ENCODE results near the gene PHPT1. TPM values are rescaled to one million over a fixed set of nuclear protein-coding genes. Genes with fewer than 3 reads are reported as not detected.
A peak's percentile ranks its signal among the peaks of the same experiment; 100 is the strongest.
"Not testable (repeated sequence)": the region's sequence is repeated elsewhere in the genome, so short reads cannot be mapped to it uniquely, and the experiment has no call there.

The PHPT1 gene
- total RNA-seq, 2 donors from 2014 or later, result 107 to 122 TPM

DNA sequence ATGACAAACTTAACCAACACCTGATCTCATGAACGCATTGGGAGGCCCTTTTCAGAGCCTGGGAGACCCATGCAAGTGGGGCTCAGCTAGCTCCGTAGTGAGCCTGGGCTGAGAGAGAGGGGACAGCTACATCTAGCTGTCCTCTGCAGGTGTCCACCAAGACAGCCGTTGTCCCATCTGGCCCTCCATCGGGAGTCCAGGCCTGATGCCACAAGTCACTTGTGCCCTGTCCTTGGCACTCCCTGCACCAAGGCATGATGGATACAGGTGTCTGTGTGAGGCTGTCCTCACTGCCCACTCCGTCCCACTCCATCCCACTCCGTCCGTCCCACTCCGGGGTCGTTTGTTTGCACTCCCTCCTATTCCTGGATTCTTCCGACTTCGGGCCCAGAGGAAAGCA is 19.4 kb downstream of the PHPT1 start:
- Mint-ChIP-seq H3K36me3 (ENCODE audit: low read depth) (peaks cover 27% of the 10 kb centered on the region), H3K9me3 (peaks cover 63% of the 10 kb centered on the region), H3K27ac (no peak overlapping the region), H3K27me3 (ENCODE audit: insufficient read depth) (no peaks in the 10 kb centered on the region), H3K4me3 (peak overlapping the region; percentile 19), H3K4me1 (peaks cover 3% of the 10 kb centered on the region)
- no peak overlapping the region for H3K4me3 ChIP-seq (ENCODE audit: low read length)
- 93 to 96% methylated on average over 10 to 11 of the region's 11 CpGs for WGBS, 2 experiments (ENCODE audit: insufficient coverage in 1 of 2, insufficient read length in 1 of 2)
- no peak overlapping the region for H3K27ac ChIP-seq (ENCODE audit: low read depth, low read length)
- no peak overlapping the region for H3K9ac ChIP-seq (ENCODE audit: extremely low read depth, low read length, poor library complexity, severe bottlenecking)
- DNase-seq, result no peak
- H3K9me3 ChIP-seq (ENCODE audit: control insufficient read depth, low read length), result peaks cover 43% of the 10 kb centered on the region
- H3K27me3 ChIP-seq (ENCODE audit: control insufficient read depth, insufficient read depth, low read length, poor library complexity, severe bottlenecking), result no peaks in the 10 kb centered on the region
- TF ChIP-seq, protein P1, sequence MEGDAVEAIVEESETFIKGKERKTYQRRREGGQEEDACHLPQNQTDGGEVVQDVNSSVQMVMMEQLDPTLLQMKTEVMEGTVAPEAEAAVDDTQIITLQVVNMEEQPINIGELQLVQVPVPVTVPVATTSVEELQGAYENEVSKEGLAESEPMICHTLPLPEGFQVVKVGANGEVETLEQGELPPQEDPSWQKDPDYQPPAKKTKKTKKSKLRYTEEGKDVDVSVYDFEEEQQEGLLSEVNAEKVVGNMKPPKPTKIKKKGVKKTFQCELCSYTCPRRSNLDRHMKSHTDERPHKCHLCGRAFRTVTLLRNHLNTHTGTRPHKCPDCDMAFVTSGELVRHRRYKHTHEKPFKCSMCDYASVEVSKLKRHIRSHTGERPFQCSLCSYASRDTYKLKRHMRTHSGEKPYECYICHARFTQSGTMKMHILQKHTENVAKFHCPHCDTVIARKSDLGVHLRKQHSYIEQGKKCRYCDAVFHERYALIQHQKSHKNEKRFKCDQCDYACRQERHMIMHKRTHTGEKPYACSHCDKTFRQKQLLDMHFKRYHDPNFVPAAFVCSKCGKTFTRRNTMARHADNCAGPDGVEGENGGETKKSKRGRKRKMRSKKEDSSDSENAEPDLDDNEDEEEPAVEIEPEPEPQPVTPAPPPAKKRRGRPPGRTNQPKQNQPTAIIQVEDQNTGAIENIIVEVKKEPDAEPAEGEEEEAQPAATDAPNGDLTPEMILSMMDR (conservative IDR thresholded peaks at IDR 0.05), result no peak
- H3K4me1 ChIP-seq (ENCODE audit: control insufficient read depth, insufficient read depth, low read length), result no peaks in the 10 kb centered on the region
- peaks cover 8% of the 10 kb centered on the region for H3K36me3 ChIP-seq (ENCODE audit: control insufficient read depth, insufficient read depth, low read length)

DNA sequence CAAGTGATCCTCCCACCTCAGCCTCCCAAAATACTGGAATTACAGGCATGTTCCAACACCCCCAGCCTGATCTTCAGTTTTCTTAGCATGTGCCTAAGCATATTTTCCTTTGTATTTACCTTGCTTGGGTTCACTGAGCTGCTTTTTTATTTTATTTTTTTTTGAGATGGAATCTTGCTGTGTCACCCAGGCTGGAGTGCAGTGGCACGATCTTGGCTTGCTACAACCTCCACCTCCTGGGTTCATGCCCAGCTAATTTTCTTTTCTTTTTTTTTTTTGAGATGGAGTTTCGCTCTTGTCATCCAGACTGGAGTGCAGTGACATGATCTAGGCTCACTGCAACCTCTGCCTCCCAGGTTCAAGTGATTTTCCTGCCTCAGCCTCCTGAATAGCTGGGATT is 20.4 kb downstream of the PHPT1 start:
- not testable (repeated sequence) for H3K9ac ChIP-seq (ENCODE audit: extremely low read depth, low read length, poor library complexity, severe bottlenecking); DNase-seq; H3K27ac ChIP-seq (ENCODE audit: low read depth, low read length); H3K4me3 Mint-ChIP-seq; H3K36me3 ChIP-seq (ENCODE audit: control insufficient read depth, insufficient read depth, low read length); H3K4me3 ChIP-seq (ENCODE audit: low read length); H3K27ac Mint-ChIP-seq; H3K4me1 Mint-ChIP-seq; H3K27me3 Mint-ChIP-seq (ENCODE audit: insufficient read depth); H3K27me3 ChIP-seq (ENCODE audit: control insufficient read depth, insufficient read depth, low read length, poor library complexity, severe bottlenecking); H3K4me1 ChIP-seq (ENCODE audit: control insufficient read depth, insufficient read depth, low read length)
- 90 to 92% methylated on average over 1 to 2 of the region's 2 CpGs for WGBS, 2 experiments (ENCODE audit: insufficient coverage in 1 of 2, insufficient read length in 1 of 2)
- H3K36me3 Mint-ChIP-seq (ENCODE audit: low read depth), result peaks cover 19% of the 10 kb centered on the region
- H3K9me3 ChIP-seq (ENCODE audit: control insufficient read depth, low read length), result peaks cover 43% of the 10 kb centered on the region
- peaks cover 67% of the 10 kb centered on the region for H3K9me3 Mint-ChIP-seq

DNA sequence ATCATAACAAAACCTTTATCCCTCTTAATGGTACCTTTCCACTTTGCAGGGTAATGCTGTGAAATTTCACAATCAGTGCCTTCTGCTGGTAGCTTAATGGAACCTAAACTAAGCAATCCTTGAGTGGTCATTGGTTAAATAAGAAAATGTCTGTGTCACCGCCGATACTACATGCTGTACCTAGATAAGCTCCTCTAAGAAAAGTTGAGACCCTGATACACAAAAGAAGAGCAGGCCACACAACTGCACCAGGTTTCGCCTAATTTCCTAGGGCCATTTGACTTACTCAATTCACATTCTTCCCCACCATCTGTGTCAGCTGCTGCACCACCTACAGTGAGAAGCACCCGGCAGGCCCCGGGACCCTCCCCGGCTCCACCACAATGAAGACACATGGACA is 25.9 kb downstream of the PHPT1 start:
- Histone ChIP-seq H3K9me3 (ENCODE audit: control insufficient read depth, low read length) (peaks cover 29% of the 10 kb centered on the region), H3K36me3 (ENCODE audit: control insufficient read depth, insufficient read depth, low read length) (no peaks in the 10 kb centered on the region), H3K4me3 (ENCODE audit: low read length) (no peak overlapping the region), H3K27ac (ENCODE audit: low read depth, low read length) (no peak overlapping the region), H3K27me3 (ENCODE audit: control insufficient read depth, insufficient read depth, low read length, poor library complexity, severe bottlenecking) (no peaks in the 10 kb centered on the region), H3K4me1 (ENCODE audit: control insufficient read depth, insufficient read depth, low read length) (no peaks in the 10 kb centered on the region), H3K9ac (ENCODE audit: extremely low read depth, low read length, poor library complexity, severe bottlenecking) (no peak overlapping the region)
- no peak for DNase-seq
- Mint-ChIP-seq H3K9me3 (peaks cover 51% of the 10 kb centered on the region), H3K4me1 (no peaks in the 10 kb centered on the region), H3K27me3 (ENCODE audit: insufficient read depth) (peaks cover 22% of the 10 kb centered on the region), H3K36me3 (ENCODE audit: low read depth) (no peaks in the 10 kb centered on the region), H3K27ac (no peak overlapping the region), H3K4me3 (no peak overlapping the region)
- TF ChIP-seq, protein P1 (conservative IDR thresholded peaks at IDR 0.05), result no peak
- 92 to 93% methylated on average over 3 to 6 of the region's 6 CpGs for WGBS, 2 experiments (ENCODE audit: insufficient coverage in 1 of 2, insufficient read length in 1 of 2)

DNA sequence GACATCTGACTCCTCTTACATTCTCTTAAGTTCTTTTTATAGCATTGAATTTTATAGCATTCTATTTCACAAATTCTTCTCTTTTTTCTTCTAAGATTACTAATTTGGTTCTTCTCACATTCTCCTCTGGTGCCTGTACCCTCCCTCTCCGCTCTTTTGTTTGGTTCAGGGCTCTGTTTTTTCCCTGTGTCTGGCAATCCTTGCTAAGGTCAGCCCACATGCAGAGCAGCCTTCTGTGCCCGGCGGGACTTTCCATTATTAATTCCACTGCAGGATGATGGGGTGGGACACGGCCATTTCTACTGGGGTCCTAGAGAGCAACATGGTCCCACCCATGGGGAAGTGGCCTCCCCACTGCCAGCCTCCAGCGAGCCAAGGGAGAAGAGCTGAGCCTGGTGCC is 27.3 kb downstream of the PHPT1 start:
- WGBS, 2 experiments (ENCODE audit: insufficient coverage in 1 of 2, insufficient read length in 1 of 2), result 80% methylated on average over 3 to 5 of the region's 5 CpGs

More for the DNA sequence above, 27.3 kb downstream of the PHPT1 start:
- peaks cover 16% of the 10 kb centered on the region for H3K9me3 ChIP-seq (ENCODE audit: control insufficient read depth, low read length)
- no peaks in the 10 kb centered on the region for H3K36me3 Mint-ChIP-seq (ENCODE audit: low read depth)
- no peaks in the 10 kb centered on the region for H3K27me3 ChIP-seq (ENCODE audit: control insufficient read depth, insufficient read depth, low read length, poor library complexity, severe bottlenecking)
- H3K9me3 Mint-ChIP-seq, result peaks cover 39% of the 10 kb centered on the region
- H3K4me3 Mint-ChIP-seq, result no peak overlapping the region
- H3K4me1 Mint-ChIP-seq, result peaks cover 3% of the 10 kb centered on the region
- DNase-seq, result no peak
- H3K27ac ChIP-seq (ENCODE audit: low read depth, low read length), result no peak overlapping the region
- TF ChIP-seq, protein P1 (conservative IDR thresholded peaks at IDR 0.05), result no peak
- H3K9ac ChIP-seq (ENCODE audit: extremely low read depth, low read length, poor library complexity, severe bottlenecking), result no peak overlapping the region
- H3K27me3 Mint-ChIP-seq (ENCODE audit: insufficient read depth), result peaks cover 24% of the 10 kb centered on the region
- no peak overlapping the region for H3K4me3 ChIP-seq (ENCODE audit: low read length)
- H3K27ac Mint-ChIP-seq, result no peak overlapping the region
- peaks cover 2% of the 10 kb centered on the region for H3K4me1 ChIP-seq (ENCODE audit: control insufficient read depth, insufficient read depth, low read length)
- no peaks in the 10 kb centered on the region for H3K36me3 ChIP-seq (ENCODE audit: control insufficient read depth, insufficient read depth, low read length)

Measured in endodermal cell (in vitro differentiated cells).